Erythroblast (primary cell): ENCODE data around the gene AFF3.

Experiments
- GATA1 ChIP-seq: IDR thresholded peaks from 2 replicates; pipeline ENCODE4 v1.6.1; 2011; ENCODE audit warnings: low read depth, mild to moderate bottlenecking, control low read depth, low read length, moderate library complexity
- POLR2A ChIP-seq: IDR thresholded peaks from 2 replicates; pipeline ENCODE4 v1.6.1; 2011; ENCODE audit warnings: mild to moderate bottlenecking, low read length

GRCh38 chr2:99593692-99594427 lies 548.5 kb downstream of the AFF3 start:
- TF ChIP-seq POLR2A = no peak
- TF ChIP-seq GATA1 = no peak
